ENCODE measurements around the gene PSME2. TPM values are rescaled to one million over a fixed set of nuclear protein-coding genes. Genes with fewer than 3 reads are reported as not detected.
"Not testable (repeated sequence)": the region's sequence is repeated elsewhere in the genome, so short reads cannot be mapped to it uniquely, and the experiment has no call there.

The PSME2 gene
- total RNA-seq, 1 donor from 2014 or later = 62.5 TPM

GRCh38 chr14:24114532-24115421 lies 31.6 kb downstream of the PSME2 start, which contains the start of the genes DCAF11 and NRL:
Gene DCAF11, plus strand, starts transcription at chr14:24114777. Its CDS starts 818 bp downstream, at chr14:24115595.
Gene NRL, minus strand, starts transcription at chr14:24114949. Its CDS starts 32,101 bp downstream, at chr14:24082848.
- DNase-seq = peak; percentile 99

- DNase-seq = peak; percentile 92
These were observed 32.4 kb downstream of the PSME2 start for GRCh38 chr14:24113801-24114531.

GRCh38 chr14:24113379-24113800 lies 33.0 kb downstream of the PSME2 start:
- DNase-seq = no peak

- no peak for DNase-seq
These were observed 35.9 kb downstream of the PSME2 start for GRCh38 chr14:24110523-24110922.

GRCh38 chr14:24110060-24110459 lies 36.4 kb downstream of the PSME2 start:
- DNase-seq = no peak

- DNase-seq = no peak
These were observed 38.0 kb downstream of the PSME2 start for GRCh38 chr14:24108336-24108874.

- DNase-seq = no peak
These were observed 39.6 kb downstream of the PSME2 start for GRCh38 chr14:24106672-24107271.

- DNase-seq = not testable (repeated sequence)
These were observed 40.7 kb downstream of the PSME2 start for GRCh38 chr14:24105609-24106239.

- DNase-seq = no peak
These were observed 43.0 kb downstream of the PSME2 start for GRCh38 chr14:24103451-24103850.

GRCh38 chr14:24102357-24103048 lies 43.9 kb downstream of the PSME2 start:
- DNase-seq = no peak

- no peak for DNase-seq
These were observed 45.4 kb downstream of the PSME2 start for GRCh38 chr14:24100982-24101494.

- no peak for DNase-seq
These were observed 46.0 kb downstream of the PSME2 start for GRCh38 chr14:24100197-24100981.

GRCh38 chr14:24098927-24099813 lies 47.2 kb downstream of the PSME2 start:
- no peak for DNase-seq

- no peak for DNase-seq
These were observed 48.0 kb downstream of the PSME2 start for GRCh38 chr14:24098229-24098926.

- DNase-seq = no peak
These were observed 49.7 kb downstream of the PSME2 start for GRCh38 chr14:24096545-24097181.

GRCh38 chr14:24095271-24096068 lies 50.9 kb downstream of the PSME2 start:
- DNase-seq = no peak

GRCh38 chr14:24094841-24095270 lies 51.6 kb downstream of the PSME2 start:
- DNase-seq = no peak
